GM21737 (cell line): ENCODE measurements around the gene DDAH2.

Experiments
- ATAC-seq: cut with Tn5 transposase; IDR thresholded peaks from one replicate; pipeline ENCODE4 v1.9.1; 2021; ENCODE audit warnings: mild to moderate bottlenecking, moderate library complexity; ENCODE audit not compliant: unreplicated experiment

DDAH2 gene

DNA sequence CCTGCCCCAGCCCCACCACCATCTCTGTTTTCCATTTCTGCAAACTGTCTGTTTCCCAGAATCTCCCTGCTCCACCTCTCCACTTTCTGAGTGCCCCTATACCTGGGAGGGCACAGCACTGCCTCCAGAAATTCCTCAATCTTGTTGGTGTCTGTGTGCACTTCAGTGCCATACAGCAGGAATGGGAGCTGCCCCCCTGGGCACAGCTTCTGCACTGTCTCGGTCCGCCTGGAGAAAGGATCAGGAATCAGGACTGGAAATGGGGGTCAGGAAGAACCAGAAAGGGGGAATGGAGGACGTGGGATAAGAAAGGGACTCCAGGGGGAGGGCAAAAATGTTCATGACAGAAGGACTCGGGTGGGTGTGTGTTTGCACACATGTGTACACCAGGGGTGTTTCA lies 4.6 kb upstream of the DDAH2 start:
- ATAC-seq, result no peak

DNA sequence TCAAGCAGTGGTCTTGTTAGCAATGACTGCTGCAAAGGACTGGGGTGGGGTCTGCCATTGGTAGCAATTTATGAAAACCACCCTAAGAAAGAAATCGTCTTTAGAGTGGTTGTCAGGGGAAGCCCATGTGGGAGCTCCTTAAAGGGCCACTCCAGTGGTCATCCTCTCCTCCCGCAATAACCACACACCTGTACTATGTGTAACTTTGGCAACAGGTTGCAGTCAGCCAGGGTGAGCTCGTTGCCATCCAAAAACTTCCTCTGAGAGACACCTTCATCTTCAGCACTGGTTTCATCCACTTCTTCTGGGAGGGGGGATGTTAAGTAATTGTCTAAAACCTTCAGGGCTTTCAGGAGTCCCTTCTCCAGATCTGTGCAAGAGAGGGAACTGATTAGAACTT lies 2.9 kb upstream of the DDAH2 start:
- ATAC-seq, result no peak

DNA sequence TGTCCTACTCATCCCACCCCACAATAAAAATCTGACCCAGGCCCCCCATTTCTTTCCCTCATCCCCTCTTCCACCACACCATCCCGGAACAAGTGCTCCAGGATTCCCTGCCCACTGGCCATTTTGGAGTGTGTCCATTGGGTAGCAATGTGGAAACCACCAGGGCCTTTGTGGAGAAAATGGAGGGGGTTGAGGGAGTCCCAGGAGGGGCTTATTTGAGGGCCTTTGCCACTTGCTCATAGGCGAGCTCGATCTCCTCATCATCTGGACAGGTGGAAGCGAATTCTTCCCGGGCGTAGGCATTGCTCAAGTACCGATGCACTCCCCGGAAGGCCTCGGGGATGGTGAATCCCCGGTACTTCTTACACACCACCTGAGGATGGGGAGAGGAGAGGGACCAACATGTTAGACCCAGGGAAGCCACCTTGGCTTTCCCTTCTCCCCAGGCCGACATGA lies 1.6 kb upstream of the DDAH2 start:
- ATAC-seq, result no peak

DNA sequence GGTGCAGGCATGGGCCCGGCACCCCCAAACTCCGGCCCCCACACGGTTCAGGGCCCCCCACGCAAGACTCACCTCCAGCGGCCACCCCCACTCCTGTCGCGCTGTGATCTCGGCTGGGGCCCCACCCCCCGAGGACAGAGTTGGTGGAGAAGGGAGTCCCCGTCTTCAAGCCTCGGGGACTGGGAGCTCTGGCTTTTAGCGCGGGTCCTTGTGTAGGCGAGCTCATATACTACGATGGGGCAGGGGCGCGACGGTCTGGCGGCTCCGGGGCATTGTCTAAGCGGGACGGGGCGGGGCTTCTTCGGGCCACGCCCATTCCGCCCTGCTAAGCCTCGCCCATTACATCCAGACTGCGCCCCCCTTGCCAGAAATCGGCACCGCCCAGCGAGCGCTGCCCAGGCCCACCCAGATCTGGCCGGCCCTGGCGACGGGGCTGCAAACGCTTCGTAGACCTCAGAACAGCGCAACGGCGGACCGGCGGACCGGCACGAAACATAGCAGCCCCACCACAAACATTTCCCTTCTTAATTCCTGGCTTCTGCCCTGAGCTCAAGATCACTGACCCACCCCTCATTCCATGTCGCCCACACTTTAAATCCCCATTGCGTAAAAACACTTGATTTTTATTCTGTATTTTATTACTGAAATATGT lies 1.0 kb upstream of the DDAH2 start:
- ATAC-seq, result no peak

DNA sequence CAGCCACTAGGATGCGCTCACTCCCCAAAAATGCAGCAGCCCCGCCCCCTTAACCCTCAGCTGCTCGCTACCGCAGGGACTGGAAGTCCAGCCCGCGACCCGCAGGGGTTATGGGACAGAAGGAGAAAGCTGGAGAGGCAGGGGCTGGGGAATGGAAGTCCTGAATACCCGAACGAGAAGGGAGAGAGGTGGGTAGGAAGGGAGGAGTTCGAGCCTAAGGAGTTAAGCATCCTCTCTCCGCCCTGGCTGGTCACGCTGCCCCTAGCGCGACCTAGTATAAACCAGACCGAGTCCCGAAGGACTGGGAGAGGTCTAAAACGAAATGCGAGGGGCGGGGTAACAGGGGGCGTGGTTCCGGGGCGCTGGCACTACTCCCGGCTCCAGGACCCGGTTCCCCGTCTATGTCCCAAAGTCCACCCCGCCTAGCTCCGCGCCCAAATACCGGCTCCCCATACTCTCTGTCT lies 448 bp upstream of the DDAH2 start:
- ATAC-seq, result peak; percentile 44

DNA sequence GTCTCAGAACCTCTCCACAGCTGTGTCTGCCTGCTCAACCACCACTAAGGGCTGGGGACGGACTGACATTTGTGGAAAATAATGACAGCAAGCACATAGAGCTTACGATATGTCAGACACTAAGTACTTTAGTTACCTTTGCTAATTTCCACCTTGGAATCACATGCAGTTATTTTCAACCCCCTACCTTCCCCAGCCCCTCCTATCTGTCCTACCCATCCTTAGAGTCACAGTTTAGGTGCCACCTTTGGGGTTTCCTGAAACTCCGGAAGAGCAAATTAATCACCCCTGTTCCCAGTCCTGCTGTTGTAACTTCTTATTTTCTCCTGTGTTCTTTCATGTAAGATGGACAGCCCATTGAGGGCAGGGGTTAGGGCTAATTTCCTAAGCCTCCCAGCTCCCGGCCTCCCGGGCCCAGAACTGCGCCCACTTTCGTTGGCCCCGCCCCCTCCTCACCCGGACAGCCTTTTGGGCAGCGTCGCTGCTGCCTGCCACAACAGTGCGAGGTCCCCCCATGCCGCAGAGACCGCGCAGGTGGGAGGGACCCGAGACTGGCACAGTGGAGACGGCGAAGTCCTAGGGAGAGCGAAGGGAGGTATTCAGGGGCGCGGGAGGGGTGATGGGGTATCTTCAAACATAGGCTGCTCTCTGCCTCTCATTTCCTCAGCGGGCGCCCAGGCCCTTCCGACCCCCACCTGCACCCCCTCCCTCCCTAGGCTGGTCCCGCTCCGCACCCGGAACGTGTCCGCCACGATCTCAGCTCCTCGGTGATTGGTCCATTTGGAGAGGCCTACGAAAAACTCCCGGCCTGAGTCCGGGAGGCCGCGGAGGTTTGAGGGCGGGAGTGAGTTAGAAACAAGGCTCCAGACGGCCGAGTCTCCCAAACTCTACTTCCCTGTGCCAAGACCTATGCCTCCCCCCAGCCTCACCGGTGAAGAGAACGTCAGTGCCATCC lies 1.1 kb downstream of the DDAH2 start:
- ATAC-seq, result no peak

DNA sequence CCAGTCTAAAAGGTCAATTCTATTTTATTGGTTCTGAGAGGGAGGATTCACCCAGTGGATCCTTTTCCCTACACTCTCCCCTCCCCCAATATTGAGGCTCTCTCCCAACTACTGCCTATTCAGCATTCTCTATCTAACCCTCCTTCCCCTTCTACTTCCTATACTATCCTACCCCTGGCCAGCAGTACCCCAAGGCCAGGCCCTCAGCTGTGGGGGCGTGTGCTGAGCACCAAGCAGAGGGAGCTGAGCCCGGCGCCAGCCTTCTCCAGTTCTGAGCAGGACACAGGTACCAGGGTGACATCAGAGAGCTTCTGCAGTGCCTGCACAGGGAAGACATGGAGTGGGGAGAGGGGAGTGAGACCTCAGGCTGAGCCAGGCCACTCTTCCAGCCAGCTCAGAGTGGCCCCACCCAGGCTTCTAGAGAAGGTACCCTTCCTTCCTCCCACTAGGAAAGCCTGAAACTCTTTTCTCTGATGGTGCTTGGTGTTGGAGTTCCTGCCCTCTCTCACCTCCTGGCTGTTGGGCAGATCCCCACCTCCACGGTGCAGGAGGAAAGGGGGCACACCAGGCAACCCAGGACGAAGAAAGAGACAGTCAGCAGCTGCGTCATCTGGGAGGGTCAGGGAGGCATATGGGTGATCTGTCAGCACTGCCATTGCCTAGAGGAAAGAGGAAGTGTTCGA lies 1.9 kb downstream of the DDAH2 start:
- no peak for ATAC-seq

DNA sequence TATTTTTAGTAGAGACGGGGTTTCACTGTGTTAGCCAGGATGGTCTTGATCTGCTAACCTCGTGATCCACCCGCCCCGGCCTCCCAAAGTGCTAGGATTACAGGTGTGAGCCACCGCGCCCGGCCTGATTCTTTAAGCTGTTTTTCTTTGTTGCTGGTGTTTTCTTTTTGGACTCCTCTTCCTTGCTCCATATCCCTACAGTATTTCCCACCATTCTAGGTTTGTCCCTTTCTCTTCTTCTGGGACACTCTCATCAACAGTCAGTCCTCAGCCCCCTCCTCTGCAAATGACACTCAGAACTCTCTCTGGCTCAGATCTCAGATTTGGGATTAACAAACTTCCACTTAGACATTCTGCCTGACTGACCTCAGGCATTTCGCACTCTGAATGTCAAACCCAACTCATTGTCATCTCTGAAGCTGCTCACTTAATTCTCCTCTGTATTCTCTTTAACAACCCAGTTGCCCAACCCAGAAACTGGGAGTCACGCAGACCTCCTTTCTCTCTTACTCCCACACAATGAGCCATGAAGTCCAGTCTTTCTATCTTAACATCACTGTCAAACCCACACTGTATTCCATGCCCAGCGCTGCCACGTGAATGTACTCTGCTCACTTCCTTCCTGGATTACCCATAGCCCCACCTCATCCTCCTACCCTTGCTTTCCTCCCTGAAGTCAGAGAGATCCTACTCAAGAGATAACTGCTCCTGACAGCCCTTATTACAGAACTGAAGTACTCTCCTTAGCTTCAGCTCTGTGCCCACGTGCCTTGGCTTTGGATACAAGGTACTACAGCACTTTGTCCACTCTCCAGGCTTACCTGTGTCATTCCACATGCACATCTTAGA lies 3.4 kb downstream of the DDAH2 start:
- no peak for ATAC-seq

DNA sequence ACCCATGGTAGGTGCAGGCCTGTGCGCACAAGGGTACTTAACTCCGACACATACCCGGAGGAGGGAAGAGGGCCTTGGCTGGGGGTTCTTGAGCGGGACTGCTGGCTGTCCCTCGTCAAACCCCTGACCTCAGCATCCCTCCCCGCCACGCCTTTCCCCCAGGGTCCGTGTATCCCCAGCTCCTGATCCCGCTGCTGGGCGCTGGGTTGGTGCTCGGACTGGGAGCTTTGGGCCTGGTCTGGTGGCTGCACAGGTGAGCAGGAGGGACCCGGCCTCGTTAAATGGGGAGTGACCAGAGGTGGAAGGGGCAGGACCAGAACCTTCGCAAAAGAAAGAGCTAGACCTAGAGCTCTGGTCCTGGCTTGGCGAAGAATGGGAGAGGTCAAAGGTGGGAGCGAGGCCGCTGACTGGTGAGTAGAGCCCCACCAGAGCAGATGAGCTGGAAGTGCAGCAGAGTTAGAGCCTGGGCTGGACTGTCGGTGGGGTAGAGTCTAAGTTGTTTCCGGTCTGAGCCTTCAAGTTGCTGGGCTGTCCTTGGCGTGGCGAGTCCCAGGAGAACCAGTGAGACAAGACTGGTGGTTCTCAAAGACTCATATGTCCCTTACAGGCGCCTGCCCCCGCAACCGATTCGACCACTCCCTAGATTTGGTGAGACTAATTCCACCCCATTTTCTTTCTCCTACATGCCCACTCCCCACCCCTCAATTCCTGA lies 5.0 kb downstream of the DDAH2 start:
- no peak for ATAC-seq

DNA sequence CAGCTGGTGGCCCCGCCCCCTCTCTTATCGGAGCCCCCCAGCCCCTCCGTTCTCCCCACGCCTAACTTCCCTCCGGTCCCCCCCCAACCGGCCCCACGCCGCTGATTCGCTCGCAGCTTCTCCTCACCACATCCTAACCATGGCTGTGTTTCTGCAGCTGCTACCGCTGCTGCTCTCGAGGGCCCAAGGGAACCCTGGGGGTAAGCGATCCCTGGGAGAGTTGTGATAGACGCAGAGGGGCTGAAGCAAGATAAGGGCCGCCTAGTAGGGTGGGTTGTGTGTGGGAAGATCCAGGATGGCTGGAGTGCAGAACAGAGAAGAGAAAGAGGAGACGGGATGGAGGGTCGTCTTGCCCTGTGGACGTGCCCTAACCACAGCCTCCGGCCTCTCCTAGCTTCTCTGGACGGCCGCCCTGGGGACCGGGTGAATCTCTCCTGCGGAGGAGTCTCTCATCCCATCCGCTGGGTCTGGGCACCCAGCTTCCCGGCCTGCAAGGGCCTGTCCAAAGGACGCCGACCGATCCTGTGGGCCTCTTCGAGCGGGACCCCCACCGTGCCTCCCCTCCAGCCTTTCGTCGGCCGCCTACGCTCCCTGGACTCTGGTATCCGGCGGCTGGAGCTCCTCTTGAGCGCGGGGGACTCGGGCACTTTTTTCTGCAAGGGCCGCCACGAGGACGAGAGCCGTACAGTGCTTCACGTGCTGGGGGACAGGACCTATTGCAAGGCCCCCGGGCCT lies 5.7 kb downstream of the DDAH2 start, which contains the start of gene MPIG6B:
TSS of gene MPIG6B (plus strand) at position 129 of the 735 bp plus-strand sequence. CDS start at position 140, 11 bp downstream.
- ATAC-seq, result no peak

DNA sequence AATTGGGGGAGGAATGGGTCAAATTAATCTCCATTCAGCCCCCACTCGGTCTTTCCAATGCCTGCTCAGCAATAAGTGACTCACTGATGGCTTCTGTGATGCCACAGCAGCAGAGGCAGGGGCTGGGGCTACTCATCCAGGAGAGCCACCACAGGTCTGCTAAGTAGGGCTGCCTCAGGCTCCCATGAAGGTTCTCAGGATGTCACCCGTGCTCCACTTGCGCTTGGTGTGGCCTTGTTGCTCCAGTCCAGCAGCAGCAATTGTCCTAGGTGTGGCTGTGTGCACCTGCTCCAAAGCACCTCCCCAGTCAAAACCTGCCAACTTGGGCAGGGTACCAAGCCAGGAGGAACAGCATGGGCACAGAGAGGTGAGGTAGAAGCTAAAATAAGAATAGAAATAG lies 6.9 kb downstream of the DDAH2 start:
- ATAC-seq, result no peak

DNA sequence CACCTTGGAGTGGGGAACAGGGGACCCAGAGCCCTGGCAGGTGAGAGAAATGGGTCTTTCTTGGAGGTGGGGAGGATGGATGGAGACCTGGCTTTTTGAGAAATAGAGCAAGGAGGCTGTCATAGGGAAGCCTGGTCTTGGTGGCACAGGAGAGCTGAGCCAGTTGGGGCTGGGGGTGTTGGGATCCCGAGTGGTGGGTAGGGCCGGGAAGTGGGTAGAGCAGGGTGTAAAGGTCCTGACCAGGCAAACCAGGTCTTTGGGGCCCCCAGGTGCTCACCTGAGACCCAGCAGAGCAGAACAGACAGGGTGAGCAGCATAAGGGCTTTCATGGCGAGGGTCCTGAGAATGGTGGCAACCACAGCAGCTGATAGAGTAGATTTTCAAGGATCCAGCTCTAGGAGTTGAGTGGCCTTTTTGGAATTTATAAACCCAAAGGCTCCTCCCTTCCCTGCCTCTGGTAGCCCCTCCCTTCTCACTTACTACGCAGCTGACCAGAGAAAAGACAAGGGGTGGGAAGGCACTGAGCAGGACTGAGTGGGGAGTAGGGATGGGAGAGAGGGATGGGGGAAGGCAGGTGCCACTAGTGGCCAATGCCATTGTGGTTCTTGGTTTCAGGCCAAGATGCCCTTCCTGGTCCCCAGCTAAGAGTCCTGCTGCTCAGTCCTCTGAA lies 7.6 kb downstream of the DDAH2 start, which contains the start of gene LY6G6C:
TSS of gene LY6G6C (minus strand) at position 396 of the 670 bp plus-strand sequence. CDS start at position 329, 67 bp downstream.
- ATAC-seq, result no peak

DNA sequence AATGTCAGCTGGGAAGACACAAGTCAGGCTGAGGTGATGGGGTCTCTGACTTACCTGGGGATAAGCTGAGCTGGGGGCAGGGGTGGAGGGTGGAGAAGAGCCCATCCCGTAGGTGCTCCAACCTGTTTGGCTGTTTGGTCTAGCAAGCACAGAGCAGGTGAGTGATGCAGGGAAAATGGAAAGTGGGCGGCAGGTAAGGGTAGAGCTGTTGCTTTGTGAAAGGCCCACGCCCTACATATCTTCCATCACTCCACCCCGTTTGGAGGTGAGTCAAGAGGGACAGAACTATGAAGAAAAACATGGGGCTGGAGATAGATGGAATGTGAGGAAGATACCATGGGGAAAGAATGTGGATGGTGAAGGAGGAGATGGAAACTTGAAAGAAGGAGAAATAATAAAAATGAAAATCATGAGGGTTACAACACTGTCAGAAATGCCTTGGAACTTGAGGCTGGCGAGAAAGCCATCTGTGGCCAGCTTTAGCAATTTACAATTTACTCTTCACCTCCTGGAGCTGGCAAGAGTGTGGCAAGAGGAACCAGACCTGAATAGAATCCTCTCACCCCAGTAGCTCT lies 8.8 kb downstream of the DDAH2 start:
- no peak for ATAC-seq

DNA sequence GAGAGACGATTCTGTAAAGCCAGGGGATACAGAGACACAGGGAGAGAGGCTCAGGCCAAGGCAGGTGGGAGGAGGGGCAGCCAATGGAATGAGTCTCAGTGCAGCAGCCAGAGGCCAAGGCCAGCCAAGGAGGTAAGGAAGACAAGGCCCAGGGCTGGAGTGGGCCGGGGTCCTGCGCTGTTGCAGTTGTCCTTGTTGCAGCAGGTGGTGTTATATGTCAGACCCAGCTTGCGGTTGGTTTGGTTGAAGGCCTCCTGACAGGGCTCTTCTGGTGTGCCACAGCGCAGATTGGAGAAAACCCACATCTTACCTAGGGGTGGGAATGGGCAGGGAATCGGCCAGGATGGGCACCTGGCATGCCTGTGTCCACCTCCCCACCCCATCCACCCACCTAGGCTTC lies 10.1 kb downstream of the DDAH2 start:
- no peak for ATAC-seq

DNA sequence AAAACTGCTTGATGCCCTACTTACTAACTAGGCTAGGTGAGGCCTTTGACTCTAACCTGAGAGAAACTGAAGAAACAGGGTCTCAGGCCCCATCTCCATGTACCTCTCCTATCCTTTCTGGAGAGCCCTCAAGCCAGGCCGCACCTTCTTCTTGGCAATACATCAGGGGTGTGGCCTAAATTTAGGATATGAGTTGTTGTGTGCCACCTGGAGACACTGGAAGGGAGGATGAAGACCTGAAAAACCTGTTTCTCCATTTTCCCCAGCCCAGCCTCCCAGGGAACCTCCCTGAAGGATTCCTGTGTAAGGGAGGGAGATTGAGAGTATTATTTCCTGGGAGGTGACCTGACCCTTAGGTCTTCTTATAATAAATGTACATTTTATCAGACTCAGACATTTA lies 10.8 kb downstream of the DDAH2 start:
- no peak for ATAC-seq

DNA sequence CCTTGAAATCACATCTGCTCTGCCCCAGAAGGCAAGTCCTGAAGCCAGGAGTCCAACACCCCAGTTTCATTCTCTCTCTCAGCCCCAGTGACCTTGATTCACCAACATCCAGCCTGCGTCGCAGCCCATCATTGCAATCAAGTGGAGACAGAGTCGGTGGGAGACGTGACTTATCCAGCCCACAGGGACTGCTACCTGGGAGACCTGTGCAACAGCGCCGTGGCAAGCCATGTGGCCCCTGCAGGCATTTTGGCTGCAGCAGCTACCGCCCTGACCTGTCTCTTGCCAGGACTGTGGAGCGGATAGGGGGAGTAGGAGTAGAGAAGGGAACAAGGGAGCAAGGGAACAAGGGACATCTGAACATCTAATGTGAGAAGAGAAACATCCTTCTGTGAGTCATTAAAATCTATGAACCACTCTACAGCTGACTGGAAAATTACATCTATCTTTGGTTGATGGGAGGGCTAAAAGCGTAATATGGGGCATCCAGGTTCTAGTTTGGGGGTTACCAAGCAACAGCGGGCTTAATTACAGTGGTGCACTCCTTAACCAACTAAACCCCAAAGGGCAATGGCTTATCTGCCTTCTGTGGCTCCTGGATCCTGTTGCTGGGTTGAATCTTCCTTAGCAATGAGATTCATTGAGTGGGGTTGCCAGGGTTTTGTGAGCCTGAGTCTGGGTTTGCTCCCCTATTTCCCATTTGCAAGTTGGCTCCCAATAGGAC lies 11.4 kb downstream of the DDAH2 start:
- no peak for ATAC-seq
